ENCODE data around the gene KDM6B.
"Not testable (repeated sequence)": the region's sequence is repeated elsewhere in the genome, so short reads cannot be mapped to it uniquely, and the experiment has no call there.

Gene KDM6B

DNA sequence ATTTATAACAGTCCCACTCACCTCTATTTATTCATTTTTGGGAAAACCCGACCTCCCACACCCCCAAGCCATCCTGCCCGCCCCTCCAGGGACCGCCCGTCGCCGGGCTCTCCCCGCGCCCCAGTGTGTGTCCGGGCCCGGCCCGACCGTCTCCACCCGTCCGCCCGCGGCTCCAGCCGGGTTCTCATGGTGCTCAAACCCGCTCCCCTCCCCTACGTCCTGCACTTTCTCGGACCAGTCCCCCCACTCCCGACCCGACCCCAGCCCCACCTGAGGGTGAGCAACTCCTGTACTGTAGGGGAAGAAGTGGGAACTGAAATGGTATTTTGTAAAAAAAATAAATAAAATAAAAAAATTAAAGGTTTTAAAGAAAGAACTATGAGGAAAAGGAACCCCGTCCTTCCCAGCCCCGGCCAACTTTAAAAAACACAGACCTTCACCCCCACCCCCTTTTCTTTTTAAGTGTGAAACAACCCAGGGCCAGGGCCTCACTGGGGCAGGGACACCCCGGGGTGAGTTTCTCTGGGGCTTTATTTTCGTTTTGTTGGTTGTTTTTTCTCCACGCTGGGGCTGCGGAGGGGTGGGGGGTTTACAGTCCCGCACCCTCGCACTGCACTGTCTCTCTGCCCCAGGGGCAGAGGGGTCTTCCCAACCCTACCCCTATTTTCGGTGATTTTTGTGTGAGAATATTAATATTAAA, 20.2 kb downstream of the KDM6B start:
- peak in 1 of 2 donors; percentile 17 for DNase-seq

DNA sequence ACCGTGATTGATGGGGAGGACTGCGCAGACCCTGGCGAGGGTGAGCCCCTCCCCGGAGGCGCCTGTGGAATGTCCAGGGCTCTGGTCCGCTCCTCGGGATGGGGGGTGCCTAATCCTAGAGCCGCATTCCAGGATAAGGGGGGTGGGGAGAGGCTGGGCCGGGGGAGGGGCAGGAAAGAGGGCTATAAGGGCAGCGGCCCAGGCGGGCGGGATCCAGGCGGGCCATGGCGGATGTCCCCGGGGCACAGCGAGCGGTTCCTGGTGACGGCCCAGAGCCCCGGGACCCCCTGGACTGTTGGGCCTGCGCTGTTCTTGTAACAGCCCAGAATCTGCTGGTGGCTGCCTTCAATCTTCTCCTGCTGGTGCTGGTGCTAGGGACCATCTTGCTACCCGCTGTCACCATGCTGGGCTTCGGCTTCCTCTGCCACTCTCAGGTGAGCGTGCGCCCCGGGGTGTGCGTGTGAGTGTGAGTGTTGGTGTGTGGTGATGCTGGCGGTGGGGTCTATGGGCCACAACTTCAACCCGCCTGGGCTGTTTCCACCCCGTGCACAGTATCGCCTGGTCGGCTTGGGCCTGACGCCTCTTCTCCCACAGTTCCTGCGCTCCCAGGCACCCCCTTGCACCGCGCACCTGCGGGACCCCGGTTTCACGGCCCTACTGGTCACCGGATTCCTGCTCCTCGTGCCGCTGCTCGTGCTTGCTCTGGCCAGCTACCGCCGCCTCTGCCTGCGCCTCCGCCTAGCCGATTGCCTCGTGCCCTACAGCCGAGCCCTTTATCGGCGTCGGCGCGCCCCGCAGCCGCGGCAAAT, 21.0 kb downstream of the KDM6B start, which contains the start of gene TMEM88:
TSS of gene TMEM88 (plus strand) at position 216 of the 809 bp plus-strand sequence. CDS start at position 225, 9 bp downstream.
- DNase-seq, result peak in 1 of 2 donors; percentile 49

DNA sequence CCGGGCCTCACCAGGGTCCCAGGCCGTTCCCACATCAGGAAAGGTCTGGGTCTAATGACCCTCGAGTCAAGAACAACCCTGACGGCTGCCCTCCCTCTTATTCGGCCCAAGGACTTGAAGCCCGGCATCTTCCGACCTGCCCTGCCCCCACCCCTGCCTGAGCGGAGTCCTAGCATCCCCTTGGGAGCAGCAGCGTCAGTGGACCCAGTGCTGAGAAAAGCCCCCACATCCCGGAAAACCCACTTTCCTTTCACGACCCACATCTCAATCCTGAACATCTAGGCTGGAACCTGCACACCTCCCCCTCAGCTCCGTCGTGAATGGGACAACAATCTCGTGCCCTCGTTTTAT, 21.6 kb downstream of the KDM6B start:
- no peak for DNase-seq

DNA sequence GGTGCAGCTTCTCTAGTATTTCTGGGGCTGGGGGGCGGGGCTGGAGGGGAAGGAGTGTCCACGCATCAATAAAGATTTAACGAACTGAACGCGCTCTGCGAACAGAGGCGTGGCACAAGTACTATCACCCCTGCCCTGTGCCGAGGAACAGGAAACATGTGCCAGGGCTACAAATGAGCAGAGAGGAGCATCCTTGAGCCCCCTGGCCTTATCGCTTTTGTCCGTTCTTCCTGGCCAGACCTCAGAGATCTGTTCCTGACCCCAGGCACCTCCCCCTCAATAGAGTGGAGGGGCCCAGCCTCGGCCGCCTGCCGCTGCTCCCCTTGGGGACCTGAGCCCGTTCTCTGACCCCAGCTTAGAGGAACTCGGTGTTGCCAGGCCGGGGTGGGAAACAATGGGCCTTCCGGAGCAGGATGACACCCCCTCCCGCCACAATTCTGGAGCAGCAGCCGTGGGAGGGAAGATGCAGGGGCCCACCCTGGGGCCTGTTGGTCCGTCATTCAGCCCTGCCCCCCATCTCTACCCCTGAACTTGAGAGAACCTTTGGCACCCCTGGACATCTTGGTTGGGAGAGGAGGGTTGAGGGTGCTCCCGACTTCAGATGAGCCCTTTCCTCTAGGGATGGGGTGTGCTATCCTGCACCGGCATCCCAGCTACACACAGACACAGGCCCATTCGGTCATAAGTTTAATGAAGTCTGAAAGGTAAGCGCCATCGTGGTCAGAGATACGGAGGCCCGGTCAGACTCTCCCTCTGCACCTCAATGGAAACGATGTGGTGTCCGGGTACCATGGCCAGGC, 22.2 kb downstream of the KDM6B start:
- DNase-seq, result peak; percentile 52 to 66

DNA sequence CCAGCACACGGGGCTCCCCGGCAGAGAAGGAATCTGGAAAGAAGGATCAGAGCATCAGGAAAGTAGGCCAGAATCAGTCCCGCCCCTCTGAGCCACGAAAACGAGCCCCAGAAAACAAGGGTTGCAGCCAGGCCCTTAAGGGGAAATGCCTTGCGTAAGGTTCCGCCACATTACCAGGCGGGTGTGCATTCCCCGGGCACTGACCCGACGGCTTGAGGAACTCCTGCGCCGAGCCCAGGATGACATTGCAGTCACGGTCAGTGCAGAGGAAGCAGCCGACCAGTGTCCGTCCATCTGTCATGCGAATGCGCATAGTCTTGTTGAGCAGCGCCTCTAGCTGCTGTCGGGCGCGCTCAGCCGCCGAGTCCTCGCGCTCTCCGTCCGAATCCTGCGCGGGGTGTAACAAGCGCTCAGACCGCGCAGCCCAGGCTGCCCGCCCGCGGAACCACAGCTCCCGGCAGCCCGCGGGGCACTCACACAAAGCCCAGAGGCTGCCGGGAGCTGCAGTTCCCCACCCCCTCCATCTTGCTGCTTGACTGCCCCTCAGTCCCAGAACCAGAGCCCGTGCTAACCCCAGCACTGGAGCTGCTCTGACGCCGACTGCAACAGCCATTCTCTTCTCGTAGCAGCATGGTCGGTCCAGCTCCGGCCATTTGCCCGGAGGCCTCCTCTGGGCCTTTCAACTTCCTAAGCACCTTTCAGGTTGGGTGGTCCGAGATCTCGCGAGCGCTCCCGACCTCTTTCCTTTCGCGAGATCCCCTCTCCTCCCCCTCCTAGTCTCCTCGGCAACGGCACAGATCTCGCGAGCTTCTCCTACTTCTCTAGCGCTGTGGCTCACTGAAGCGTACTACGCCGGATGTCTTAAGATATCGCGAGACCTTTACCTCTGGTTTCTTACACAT, 23.0 kb downstream of the KDM6B start, which contains the start of gene NAA38:
TSS of gene NAA38 (minus strand) at position 749 of the 902 bp plus-strand sequence. CDS start at position 653, 96 bp downstream.
- DNase-seq, result peak; percentile 98

DNA sequence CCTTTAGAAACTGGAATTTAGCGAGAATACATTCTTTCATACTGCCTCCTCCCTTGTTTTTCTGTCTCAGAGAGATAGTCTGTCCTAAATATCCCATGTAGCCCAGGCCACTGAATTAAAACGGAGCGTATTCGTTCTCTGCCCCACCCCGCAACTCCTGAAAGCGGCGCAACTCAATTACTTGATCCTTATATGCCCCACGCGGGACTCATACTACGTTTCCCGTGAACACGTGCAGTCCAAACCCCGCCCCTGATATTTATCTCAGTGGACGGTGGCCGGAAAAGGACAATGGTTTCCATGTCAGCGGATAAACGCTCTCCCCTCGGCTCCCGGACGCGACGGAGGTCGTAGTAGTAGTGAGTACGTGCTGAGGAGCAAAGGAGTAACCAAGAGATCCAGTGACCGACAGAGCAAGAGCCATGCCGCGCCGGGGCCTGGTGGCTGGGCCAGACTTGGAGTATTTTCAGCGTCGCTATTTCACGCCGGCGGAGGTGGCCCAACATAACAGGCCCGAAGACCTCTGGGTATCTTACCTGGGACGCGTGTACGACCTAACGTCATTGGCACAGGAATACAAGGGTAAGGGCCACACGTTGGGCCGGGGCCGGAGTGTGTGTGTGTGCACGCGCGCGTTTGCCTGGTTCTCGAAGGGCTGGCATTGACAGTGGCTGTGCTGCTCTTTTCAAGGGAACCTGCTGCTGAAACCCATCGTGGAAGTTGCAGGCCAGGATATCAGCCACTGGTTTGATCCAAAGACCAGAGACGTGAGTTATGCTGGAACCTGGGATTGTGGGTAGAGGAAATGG, 23.9 kb downstream of the KDM6B start, which contains the start of gene CYB5D1:
TSS of gene CYB5D1 (plus strand) at position 291 of the 809 bp plus-strand sequence. CDS start at position 423, 132 bp downstream.
- DNase-seq, result peak; percentile 93 to 96

DNA sequence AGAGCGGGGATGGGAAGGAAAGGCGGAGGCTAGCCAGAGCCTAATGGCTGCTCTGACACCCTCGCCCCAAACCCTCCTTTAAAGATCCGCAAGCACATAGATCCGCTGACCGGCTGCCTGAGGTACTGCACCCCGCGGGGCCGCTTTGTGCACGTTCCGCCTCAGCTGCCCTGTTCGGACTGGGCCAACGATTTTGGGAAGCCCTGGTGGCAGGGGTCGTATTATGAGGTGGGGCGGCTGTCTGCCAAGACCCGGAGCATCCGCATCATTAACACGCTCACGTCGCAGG, 24.4 kb downstream of the KDM6B start:
- peak; percentile 53 to 59 for DNase-seq

DNA sequence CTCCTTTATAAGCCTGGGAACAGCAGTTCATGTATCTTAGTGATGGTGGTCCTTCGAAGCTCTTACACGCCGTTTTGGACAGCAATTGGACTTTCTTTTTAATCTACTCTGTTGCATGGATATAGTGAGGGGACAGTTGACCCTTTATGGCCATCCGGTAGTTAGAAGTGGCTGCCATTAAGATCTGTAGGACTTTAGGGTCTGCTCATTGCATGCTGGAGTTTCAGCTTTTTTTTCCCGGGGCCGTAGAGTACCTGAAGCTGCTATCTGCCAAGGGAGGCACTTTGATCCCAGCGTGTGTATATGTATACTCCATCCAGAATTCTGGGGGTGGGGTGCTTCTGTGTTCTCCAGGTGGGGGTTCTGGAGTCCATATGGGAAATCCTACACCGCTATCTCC, 25.0 kb downstream of the KDM6B start:
- DNase-seq, result no peak

DNA sequence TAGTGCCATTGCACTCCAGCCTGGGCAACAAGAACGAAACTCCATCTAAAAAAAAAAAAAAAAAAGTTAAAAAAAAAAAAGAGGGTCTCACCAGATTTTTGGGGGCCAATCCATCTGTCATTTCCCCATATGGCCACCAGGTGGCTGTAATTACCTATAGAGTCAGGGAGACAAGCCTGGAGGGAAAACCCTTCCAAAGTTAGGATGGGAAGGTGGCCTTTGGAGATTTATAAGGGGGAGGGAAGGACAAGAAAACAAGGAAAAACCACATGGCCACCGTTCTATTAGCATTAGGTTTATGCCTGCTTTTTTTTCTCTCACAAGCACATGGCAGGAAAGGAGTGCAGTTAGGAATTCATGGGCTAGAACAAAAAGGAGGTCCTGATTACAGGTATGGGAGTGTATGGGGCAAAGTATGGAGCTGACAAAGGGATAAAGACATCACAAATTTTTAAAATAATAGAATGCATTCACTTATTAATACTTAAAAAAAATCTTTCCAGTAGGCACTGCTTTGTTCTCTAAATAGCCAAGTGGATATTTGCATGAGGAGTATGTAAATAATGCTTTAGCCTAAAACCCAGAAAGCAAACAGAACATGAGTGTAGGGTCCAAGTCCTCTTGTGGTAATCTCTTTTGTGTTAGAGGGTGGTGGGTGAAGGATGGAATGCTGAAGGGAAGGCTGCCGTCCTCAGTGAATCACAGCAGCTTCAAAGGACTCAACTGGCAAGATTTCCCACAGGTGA, 28.8 kb downstream of the KDM6B start:
- DNase-seq, result peak; percentile 57 to 69

DNA sequence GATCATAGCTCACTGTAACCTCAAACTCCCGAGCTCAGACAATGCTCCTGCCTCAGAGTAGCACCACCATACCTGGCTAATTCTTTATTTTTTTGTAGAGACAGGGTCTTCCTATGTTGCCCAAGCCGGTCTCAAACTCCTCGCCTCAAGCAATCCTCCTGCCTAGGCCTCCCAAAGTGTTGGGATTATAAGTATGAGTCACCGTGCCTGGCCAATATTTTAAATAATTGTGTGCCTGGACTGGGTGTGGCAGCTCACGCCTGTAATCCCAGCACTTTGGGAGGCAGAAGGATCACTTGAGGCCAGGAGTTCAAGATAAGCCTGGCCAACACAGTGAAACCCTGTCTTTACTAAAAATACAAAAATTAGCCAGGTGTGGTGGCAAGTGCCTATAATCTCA, 30.4 kb downstream of the KDM6B start:
- not testable (repeated sequence) for DNase-seq

DNA sequence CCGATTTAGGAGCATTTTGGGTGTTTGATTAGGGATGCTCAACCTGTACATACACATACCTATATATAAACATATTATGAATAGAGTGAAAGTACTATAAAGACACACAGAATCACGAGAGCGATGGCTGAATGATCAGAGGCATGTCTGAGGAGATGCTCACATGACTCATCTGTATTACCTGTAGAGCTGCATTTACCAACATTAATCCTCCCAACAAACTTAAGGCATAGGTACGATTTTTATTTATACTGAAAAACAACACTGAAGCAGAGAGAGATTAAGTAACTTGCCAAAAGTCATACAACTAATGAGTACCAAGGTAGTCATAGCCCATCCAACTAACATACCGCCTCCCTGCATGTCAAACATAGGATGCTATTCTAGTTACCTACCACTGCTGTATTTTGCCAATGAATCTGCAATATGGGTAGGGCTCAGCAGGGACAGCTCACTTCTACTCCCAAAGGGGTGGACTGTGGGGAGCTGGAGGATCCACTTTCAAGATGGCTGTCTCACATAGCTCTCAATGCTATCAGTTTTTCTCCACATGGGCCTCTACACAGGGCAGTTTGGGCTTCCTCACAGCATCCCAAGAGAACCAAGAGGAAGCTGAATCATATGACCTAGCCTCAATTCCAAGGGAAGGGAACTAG, 31.1 kb downstream of the KDM6B start:
- no peak for DNase-seq

DNA sequence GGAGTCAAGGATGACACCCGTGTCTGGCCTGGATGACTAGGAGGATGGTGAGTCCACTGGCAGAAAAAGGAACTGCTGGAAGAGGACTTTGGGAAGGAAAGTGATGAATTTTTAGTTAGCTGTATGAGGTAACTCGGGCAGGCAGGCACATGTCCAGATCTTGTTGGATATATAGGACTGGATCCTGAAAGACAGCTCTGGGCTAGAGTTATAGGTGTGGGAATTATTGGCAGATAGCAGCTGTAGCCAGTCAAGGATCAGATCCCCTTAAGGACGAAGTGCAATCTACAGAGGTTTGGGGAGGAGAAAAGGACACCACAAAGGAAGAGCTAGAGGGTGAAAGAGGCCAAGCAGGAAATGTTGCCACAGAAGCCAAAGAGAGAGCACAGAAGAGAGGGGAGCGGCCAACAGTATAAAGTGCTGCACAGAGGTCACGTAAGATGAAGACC, 33.9 kb downstream of the KDM6B start:
- peak in 1 of 2 donors; percentile 37 for DNase-seq

DNA sequence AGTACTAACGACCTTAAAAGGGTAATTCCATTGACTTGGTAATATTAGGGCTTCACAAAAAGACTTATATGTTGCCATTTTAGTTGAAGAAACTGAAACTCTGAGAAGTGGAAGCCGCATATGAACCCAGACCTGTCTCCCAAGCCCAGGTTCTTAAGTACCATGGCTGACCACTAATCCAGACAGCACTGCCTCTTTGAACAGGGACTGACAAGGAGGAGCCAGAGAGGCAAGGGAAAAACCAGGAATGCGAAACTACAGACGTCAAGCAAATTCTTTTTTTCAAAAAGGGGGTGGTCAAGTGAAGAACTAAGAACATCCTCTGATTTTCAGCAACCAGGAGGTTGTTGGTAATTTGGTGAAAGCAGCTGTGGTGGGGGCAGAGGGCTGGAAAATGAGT, 39.0 kb downstream of the KDM6B start:
- no peak for DNase-seq

DNA sequence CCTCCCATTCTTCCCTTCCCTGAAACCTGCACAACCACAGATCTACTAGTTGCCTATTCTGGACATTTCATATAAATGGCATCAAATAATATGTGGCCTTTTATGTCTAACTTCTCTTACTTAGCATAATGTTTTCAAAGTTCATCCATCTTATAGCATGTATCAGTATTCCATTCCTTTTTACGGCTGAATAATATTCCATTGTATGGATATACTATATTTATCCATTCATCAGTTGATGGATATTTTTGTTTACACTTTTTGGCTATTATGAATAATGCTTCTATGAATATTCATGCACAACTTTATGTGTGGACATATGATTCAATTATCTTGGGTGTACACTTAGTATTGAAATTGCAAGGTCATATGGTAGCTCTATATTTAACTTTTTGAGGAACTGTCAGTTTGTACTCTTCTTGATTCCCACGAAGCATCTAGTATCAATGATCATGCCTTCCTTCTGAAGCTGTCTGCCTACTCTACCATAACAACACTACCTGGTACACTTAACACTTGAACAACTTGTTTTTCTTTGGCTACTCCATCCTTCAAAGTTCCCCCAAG, 41.9 kb downstream of the KDM6B start:
- no peak for DNase-seq

DNA sequence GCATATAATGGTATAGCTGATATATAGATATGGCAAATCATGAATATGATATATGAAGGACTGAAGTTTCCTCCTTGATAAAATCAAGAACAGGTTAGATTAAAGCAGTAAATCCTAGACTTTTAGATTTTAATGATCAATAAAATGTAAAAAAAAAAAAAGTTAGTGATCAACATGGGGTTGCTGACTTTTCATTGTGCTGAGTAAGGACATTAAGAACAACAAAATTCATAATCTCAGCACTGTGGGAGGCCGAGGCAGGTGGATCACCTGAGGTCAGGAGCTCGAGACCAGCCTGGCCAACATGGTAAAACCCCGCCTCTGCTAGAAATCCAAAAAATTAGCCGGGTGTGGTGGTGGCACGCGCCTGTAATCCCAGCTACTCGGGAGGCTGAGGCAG, 44.2 kb downstream of the KDM6B start:
- no peak for DNase-seq

DNA sequence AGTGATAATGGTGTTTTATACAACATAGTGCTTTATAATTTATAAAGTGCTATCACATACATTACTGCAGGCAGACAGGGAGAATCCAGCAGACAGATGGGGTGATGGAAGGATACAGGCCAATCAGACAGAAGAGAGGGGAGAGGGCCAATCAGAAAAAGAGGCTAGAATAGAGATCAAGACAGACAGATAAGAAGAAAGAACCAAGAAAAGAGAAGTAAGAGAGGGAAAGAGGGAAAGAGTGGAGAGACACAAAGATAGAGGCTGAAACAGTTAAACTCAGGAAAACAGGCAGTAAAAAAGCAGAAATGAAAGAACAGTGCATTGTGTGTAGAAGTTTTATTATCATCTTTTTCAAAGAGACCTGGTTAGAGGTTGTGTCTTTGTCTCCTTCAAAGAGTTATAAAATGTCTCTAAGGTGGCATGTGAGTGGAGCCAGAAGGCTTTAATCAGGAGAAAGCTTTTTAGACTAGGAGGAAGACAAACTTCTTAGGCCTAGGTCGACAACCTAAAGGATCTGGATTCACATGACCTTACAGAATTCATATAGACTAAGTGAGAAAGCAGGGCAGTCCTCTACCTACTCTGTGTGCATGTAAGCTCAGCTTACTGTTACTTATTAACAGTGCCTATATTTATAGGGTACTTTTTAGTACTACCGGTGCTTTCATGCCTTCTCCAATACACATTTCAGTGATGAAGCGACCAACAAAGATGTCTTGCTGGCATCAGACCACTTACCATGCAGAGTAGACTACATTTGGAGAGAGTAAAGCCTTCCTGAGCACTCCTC, 46.3 kb downstream of the KDM6B start:
- DNase-seq, result no peak

DNA sequence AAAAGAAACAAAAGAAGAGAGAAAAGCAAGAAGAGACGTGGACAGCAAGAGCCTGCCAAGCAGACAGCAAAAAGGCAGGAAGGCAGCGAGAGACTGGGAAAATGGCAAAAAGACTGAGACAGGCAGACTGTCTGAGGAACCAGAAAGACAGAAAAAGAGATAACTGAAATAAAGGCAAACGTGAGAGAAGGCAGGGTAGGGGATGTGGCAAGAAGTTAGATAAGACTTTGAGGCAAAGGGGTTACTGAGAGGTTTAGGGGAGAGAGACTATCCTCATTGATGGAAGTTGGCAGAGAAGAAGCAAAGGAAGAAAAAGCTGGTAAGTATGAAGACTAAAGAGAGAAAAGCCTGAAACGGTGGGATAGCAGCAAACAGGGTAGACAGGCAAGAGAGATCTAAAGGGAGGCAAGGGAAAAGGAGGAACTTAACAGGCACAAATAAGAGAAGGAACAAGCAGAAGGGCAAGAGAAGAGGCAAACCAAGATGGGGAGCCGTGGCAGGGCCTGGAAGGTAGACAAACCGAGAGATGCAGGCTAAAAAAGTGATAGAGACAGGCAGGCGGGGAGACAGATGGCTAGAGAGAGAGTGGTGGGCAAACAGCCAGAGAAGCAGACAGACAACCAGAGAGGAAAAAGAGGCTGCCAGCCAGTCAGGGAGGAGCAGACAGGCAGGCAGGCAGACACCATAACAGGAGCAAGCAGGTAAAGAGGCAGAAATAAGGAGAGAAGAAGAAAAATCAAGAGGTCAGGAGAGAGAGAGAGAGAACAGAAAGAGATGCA, 47.4 kb downstream of the KDM6B start:
- DNase-seq, result no peak

DNA sequence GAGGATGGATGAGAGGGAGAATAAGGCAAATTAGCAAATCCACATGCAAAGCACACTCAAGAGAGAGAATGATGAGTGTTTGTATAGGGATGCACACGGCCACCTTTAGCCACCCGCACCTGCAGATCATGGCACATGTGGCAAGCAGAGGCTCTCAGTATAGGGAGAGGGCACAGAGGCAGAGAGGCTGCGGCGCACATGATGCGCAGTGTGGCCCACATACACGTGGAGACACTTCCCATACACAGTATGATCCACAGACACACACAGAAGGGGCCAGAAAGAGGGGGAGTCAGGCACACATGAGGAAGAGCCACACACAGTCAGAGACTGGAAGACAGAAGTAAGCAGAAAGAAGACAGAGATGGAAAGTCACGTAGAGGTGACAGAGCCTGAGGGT, 48.1 kb downstream of the KDM6B start:
- no peak for DNase-seq

Data from CD4-positive, alpha-beta T cell treated with Interleukin-4 for 1 hour (primary cell).